Left hindlimb (tissue), 1 donor: ENCODE results near the gene KIFAP3.
"Not testable (repeated sequence)": the region's sequence is repeated elsewhere in the genome, so short reads cannot be mapped to it uniquely, and the experiment has no call there.

Experiments
- DNase-seq: peaks from one replicate; pipeline ENCODE4 v3.0.0-alpha.2; 2018

The KIFAP3 gene

DNA sequence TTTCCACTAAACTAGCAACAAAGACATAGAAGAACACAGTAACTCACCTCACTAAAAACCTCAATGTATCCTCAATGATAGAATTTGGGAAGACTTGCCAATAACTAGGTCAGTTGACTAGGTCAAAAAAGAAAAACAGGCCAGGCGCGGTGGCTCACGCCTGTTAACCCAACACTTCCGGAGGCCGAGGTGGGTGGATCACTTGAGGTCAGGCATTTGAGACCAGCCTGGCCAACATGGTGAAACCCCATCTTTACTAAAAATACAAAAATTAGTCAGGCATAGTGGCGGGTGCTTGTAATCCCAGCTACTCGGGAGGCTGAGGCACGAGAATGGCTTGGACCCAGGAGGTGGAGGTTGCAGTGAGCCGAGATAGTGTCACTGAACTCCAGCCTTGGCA is 156.3 kb downstream of the KIFAP3 start:
- DNase-seq = not testable (repeated sequence)

DNA sequence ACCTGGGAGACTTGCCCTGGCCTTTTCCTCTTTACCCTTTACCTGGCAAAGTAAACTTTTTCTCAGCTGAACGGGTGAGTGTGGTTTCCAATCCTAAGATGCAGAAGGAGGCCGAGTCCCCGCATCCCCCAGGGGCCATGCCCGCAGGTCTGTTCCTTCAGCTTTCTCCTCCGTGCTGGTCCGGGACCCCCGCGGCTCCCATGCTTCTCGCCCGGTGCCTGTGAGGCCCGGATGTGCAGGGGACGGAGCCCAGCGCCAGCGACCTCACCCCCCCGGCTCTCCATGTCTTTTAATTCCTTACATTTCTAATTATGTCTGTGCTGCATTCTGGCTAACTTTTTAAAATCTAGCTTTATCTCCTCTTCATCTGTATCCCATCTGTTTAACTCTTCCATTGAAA is 159.3 kb downstream of the KIFAP3 start:
- DNase-seq = no peak

DNA sequence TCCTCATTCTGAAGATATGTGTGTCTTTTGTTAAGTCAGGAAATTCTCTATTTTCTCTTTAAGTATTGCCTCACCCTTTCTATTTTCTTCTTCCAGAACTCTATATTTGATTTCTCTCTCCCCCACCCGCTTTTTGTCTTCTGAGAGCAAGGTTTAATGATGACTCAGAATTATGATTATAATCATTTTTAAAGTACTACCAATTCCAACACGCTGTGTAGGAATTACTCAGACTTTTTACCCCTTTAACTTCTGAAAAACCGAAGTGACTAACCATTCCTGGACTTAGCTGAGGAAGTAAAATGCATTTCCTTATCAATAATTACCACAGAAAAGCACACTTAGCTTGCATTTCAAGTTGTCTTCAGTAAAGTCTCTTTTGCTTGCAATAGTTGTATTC is 160.0 kb downstream of the KIFAP3 start:
- DNase-seq = no peak

DNA sequence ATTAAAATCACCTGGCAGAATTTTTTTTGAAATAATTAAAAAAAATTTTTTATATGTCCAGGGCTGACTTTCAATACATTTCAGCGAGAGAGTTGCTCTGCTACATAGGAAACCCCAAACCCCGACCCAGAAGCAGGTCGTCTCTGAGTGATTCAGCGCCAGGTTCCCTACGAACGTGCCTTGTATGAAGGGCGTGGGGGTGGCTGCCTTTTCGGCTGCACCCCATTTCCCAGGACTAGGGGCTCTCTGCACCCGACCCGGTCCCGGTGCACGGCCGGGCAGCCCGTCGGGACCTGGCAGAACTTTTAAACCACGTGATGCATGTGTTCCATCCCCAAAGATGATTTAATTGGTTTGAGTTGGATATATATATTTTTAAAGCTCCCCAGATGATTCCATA is 165.0 kb downstream of the KIFAP3 start:
- DNase-seq = no peak

DNA sequence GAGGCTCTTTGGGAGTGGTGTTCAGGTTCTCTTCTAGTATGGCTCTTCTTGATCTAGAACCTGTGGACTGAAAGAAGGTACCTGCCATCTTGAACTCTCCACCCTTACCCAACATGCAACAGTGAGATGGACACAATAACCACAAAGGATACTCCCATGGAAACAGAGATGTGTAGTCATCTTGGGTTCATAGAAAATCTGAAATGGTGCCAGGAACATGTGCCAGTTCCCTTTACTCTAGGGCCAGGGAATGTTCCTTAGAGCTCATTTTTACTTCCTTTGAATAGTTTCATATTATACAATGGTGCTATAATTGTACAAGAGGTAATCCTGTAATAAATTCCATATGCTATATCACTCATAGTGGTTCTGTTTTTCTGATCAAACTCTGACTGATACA is 167.6 kb downstream of the KIFAP3 start:
- no peak for DNase-seq

DNA sequence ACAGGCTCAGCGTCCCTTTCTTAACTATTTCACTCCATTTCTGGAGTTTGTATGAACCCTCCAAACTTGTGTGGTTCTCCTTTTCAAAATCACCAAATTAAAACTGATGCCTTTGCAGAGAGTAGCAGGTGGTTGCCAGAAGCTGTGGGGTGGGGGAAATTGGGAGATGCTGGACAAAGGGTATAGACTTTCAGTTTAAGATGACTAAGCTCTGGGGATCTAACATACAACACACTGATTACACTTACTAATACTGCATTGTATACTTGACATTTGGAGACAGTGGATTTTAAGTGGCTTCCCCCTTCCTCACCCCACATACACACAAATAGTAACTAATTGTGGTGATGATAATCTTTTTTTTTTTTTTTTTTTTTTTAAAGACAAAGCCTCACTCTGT is 169.7 kb downstream of the KIFAP3 start:
- DNase-seq = no peak

DNA sequence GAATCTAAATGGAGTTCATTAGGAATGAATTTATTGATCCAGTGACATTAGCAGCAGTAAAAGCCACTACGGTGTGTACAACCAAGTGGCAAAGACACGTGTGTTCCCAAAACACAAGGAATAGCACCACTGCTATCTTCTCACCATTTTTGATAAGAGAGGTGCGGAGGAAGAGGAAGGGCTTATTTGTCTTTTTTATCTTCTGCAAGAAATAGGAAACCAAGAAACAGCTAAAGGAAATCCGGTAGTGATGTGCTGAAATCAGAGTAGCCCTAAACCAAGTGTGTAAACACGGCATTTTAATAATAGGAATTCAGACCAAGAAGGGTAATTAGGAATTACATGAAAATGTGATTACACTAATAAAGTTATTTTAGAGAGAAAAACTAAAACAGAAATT is 171.7 kb downstream of the KIFAP3 start:
- DNase-seq = no peak

DNA sequence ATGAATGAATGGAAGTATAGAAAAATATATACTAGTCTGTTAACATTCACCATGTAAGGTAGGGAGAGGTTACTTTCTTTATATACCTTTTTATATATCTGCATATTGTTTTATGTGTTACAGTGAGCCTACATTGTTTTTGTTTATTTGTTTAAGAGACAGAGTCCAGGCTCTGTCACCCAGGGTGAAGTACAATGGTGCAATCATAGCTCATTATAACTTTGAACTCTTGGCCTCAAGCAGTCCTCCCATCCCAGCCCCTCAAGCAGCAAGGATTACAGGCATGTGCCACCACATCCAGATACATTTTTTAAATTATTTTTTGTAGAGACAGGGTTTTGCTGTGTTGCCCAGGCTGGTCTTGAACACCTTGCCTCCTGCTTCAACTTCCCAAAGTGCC is 173.4 kb downstream of the KIFAP3 start:
- DNase-seq = no peak

DNA sequence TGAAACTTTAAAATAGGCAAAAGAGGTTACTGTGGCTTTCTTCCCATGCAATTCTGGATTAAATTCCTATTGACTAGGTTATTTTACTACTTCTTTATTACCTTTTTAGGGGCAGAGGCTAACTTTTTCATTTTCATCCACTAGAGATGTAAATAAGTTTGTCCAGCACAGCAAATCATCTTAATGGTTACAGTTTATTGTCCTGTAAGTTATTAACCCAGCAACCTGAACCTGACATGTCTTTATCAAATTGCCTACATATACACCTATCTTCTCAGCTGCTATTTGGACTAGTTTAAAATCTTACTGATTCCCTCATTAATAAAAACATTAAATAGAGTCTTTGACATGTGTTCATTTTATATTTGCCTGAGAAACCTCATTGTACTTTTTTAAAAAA is 173.9 kb downstream of the KIFAP3 start:
- DNase-seq = no peak

DNA sequence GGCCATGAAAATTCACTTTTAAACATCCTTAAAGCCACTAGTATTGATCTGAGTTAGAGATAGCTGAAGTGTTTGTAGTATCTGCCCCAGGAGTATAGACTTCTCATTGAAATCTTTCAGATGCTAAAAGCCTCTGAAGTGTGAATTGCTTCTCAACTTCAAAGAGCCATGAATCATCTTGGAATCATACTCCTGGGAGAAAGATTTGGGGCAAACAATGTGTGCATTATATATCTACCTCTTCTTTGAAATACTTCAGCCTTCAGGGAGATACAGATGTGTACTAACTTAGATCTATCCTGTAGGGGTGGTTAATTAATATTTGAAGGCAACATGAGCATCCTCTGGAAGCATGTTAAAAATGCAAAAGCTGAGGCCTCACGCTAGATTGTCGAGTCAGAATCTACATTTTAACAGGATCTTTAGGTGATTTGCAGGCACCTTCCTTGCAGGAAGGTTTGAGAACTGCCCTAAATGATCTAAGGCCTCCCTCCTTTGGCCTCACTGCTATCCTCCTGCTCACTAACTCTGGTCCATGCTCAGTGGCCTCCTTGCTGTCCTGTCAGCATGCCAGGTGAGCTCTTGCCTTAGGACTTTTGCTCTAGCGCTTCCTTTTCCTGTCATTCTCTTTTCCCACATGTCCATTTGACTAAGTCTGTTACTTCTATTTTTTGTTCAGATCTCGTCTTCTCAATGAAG is 174.8 kb downstream of the KIFAP3 start:
- no peak for DNase-seq

DNA sequence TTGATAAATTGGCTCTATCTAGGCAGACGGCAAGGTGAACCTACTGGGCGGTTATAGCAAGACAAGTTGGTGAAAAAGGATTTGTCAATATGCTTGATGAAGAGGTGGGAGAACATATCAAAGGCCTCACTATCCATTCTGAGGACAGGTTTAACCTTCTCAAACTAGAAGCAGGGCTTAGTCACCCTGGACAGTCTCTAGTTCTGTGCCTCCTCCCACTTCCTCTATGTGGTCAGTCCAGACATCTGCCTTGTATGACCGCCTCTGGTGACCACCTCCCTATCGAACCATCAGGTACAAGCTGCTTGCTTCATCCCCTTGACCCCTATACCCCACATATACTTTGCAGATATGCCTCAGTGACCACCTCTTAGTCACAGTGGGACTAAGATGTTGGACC is 178.5 kb downstream of the KIFAP3 start:
- no peak for DNase-seq

DNA sequence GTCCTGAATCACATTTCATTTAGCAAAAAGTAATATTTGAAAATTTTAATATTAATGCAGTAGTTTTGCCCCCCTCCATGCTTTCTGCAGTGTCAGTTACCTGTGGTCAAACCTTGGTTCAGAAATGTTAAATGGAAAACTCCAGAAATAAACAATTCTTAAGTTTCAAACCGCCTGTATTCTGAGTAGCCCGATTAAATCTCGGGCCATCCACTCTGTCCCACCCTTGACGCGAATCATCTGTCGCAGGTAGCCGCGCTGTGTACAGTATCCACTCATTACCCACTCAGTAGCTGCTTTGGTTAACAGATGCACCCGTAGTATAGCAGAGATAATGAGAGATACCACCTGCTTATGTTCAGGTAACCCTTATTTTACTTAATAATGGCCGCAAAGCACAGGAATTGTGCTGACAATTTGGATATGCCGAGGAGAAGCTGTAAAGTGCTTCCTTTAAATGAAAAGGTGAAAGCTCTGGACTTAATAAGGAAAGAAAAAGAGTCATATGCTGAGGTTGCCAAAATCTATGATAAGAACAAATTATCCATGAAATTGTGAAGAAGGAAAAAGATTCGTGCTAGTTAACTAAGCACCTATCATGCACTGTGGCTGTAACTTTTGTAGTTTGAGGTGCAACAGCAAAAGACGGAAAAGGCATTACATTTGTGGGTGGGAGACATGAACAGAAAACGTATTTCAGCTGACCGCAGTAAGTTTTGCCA is 179.9 kb downstream of the KIFAP3 start:
- no peak for DNase-seq

DNA sequence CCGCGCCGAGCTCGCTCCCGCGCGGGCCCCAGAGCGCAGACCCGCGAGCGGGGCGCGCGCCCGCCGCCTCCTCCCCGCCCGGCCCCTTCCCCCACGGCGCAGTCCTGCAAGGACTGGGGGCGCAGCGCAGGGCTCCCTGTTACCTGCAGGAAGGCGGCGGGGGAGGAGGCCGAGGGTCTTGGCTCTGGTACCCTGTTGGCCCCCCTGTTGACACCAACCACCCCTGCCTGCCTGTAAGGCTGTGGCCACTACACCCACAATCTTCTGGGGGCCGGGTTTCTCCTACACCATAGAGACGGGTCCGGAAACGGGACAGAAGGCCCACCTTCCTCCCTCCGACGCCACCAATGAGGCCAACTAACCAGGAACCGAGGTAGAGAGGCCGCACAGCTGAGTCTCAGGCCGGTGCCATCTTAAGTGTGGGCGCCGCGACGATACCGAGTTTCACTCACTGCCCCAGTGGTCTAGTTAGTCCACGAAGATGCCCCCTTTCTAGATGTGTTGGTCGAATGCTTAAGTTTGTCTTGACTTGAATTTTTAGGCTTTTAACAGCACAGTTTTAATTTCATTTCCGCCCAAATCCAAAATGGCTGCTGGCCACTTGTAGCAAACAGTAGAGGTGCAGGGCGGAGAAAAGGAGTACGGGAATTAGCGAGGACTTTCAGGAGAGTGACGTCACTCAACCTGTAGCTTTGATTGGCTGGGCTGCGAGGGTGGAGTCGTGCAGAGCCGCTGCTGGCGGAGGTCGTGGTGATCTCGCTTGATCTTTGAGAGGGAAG is 180.7 kb downstream of the KIFAP3 start, which contains the start of gene SCYL3:
Gene SCYL3, minus strand, starts transcription at position 252 of the 779 bp plus-strand sequence. CDS start 5,056 bp downstream, outside the sequence.
- peak; percentile 98 for DNase-seq

DNA sequence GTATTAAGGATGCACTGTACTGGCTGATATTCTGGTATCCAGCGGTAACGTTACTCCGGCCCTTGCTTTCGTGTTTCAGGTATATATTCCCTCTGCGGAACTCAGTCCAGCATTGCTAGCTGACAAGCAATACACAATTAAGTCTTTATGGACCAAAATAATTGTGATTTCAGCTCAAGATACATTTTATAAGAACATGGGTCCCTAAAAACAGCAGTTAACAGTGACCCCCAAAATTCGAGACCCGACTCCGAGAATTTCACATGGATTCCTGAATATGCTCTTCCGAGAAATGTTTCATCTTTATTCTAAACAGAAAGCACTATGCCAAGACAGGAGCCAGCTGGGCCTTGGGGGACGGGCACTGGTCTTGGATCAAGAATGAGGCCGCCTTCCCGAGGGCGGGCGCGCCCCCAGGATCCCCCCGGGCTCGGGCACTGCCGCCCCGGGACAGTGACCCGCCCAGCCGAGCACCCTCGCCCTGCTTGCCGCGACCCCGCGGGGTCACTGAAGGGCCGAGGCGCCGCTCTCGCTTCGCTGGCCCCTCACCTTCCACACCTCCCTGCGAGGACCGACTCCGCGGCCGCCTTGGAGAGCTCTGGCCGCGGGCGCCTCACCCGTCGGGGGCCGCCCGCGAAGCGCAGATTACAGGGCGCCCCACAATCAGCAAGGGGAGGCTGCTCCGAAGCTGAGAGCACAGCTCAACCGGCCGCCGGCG is 181.4 kb downstream of the KIFAP3 start:
- DNase-seq = no peak

DNA sequence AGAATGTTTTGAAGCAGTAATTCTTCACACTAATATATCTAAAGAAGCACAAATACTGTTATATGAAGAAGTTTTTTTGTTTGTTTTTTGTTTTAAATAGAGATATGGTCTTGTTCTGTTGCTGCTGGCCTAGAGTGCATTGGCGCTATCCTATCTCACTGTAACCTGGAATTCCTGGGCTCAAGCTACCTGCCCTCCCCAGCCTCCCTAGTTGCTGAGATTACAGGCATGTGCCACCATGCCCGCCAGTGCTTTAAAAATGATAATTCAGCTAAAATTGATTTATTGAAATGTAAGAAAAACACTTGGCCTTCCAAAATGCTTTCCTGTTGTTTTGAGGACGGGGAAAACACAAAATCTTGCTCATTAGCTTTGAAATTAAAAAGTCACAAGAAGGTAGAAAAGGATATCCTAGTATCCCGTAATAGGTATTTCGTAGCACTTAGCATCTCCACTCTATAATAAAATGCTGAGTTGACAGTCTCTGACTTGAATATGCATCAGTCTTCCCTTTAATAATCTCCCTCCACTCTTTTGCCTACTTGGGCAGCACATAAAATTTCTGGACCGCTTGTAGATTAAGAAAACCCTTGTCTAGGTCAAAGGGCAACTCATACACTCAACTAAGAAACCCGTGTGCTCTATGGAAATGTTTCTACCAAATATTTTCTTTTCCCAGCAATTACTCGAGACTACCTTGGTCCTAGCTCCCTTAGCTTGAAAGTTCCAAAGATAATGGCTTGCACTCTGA is 182.1 kb downstream of the KIFAP3 start:
- no peak for DNase-seq

DNA sequence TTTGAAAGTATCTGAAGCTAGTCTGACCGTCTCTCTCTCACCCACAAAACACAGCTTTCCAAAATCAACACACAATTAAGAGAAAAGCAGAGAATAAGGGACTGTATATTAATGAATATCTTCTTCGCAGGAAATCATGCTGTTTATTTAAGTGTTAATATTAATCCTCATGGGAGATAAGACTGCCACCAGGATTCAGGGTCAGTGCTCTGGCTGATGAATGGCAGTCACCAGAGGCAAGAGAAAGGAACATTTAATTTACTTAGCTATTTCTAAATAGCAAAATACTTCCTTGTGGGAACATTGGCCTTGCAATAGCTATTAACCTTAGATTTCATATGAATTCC is 183.0 kb downstream of the KIFAP3 start:
- DNase-seq = no peak

DNA sequence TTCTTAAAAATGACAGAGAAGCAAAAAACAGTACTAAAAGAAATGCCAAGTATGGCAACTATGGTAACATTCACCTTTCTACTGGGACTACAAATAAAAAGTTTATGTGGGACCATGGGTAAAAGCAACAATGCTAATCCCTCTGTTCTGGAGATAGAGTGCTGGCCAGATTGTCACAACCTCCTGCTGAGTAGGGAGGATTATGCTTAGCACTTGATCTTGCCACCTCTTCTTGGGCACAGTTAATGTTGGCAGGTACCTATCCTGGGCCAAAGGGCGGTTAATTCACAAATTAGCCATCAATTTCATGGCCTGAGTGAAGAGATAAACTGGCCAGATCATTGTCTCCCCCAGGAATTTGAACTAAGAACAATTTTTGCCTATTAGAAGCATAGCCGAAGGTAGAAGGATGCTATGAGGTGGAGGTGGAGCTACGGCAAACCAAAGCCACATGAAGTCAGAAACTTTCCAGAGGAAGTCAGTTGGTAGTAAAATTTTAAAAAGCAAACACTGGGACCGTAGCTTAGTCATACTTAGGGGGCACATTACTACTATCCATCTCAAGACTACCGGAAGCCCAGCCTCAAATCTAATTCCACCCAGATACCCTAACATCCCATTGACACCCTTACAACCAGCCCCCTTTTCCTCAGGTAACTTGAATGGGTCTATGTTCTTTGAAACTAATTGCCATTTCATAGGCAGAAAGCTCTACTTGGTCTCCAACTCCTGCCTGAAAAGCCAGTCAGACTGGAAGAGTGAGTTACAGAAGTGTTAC is 183.5 kb downstream of the KIFAP3 start:
- no peak for DNase-seq

DNA sequence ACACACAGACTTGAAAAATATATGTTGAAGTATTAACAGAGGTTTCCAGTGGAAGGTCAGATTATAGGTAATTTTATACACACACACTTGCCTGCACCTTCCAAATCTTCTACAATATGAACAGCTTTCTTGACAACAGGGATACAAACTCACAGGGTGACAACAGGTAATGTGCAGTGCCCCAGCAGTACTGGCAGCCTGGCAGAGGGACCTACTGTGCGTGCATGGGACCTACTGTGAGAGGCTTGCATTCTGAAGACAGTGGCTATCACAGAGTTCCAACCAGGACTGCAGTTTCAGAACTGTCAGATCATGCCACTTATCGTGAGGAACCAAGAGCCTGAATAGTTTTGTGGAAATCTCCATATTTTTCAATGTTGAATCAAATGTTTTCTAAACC is 184.6 kb downstream of the KIFAP3 start:
- no peak for DNase-seq

DNA sequence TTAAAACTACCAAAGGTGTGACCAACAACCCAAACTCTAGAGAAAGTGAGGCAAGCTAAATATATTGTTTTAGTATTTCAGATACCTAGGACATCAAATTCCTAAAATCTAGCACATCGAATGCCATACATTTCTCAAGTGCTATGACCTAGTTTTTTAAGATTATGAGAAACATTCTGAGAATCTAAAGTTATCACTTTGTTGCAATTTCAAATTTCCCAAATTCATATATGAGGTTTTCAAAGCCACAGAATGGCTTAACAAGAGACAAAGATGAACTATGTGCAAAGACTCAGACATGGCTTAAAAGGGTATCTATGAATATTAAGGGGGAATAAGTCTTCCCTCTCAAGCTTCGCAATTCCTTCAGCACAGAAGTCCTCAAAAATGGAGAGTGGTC is 187.6 kb downstream of the KIFAP3 start:
- DNase-seq = no peak

DNA sequence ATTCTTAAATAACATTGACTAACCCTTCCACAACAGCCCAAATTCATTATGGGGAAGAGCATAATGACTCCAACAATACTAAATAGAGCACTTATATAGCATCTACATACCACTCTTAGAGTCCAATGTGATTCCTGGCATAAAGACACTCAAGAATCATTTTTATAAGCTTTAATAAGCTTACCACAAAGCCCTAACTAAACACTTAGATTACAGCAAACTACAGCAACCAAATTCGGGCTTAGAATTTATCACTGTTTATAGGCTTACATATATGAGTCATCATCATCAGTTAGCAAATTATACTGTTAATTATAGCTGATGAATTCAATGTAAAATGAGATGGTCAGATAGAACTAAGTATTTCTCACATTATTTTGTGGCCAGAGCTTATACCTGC is 188.1 kb downstream of the KIFAP3 start:
- no peak for DNase-seq

DNA sequence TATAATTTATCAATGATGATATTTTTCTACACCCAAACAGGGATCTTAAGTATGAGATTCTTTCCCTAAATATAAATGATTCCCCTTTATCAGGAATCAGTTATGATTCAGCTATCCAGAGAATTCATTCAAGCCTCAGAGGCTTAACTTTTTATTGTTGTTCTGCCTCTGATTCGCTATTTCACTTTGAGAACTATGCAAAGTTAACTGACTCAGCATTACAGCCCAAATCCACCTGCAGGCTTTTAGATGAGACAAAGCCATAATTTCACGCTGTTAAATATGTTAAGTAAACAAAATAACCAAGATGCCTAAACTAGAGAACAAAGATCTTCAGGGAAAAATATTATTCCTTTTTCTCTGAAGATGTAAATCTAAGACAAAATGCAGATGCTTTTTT is 189.3 kb downstream of the KIFAP3 start:
- DNase-seq = no peak

DNA sequence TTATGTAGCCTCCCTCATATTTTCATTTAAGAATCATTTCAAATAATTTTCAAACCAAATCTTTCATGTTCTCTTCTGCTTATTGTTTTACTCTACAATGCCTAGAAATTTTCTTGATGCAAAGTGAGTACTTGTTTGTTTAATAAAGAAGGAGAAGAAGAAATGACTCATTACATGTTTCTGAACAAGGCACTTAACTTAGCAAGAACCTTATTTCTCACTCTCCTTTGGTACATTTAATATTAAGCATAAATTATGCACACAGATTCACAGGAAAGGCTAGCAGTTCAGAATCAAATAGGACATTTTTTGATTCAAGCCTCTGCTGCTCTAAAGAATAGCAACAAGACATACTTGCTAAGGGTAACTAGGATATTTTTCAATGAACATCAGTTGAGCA is 189.9 kb downstream of the KIFAP3 start:
- DNase-seq = no peak
